HG03045 (cell line): ENCODE measurements around the gene HCN1.
"Not testable (repeated sequence)": the region's sequence is repeated elsewhere in the genome, so short reads cannot be mapped to it uniquely, and the experiment has no call there.

Experiments
- ATAC-seq: cut with Tn5 transposase; IDR thresholded peaks from one replicate; pipeline ENCODE4 v1.9.1; 2021; ENCODE audit warnings: mild to moderate bottlenecking, moderate library complexity; ENCODE audit not compliant: unreplicated experiment

The HCN1 gene

GRCh38 chr5:45437752-45438151, 258.4 kb downstream of the HCN1 start:
- ATAC-seq = no peak

GRCh38 chr5:45417285-45417998, 278.7 kb downstream of the HCN1 start:
- no peak for ATAC-seq

- ATAC-seq = no peak
These were observed 281.3 kb downstream of the HCN1 start for GRCh38 chr5:45414620-45415573.

GRCh38 chr5:45411971-45412612, 284.1 kb downstream of the HCN1 start:
- no peak for ATAC-seq

- ATAC-seq = no peak
These were observed 285.7 kb downstream of the HCN1 start for GRCh38 chr5:45410304-45410995.

- ATAC-seq = no peak
These were observed 288.1 kb downstream of the HCN1 start for GRCh38 chr5:45408067-45408466.

- ATAC-seq = no peak
These were observed 293.2 kb downstream of the HCN1 start for GRCh38 chr5:45402804-45403455.

- ATAC-seq = no peak
These were observed 297.1 kb downstream of the HCN1 start for GRCh38 chr5:45399041-45399440.

GRCh38 chr5:45385321-45386058, 310.7 kb downstream of the HCN1 start:
- ATAC-seq = no peak

GRCh38 chr5:45383985-45384384, 312.2 kb downstream of the HCN1 start:
- no peak for ATAC-seq

- no peak for ATAC-seq
These were observed 313.6 kb downstream of the HCN1 start for GRCh38 chr5:45382583-45382982.

- no peak for ATAC-seq
These were observed 319.8 kb downstream of the HCN1 start for GRCh38 chr5:45376417-45376816.

- no peak for ATAC-seq
These were observed 323.6 kb downstream of the HCN1 start for GRCh38 chr5:45372629-45373028.

- ATAC-seq = not testable (repeated sequence)
These were observed 324.8 kb downstream of the HCN1 start for GRCh38 chr5:45371423-45371822.

- ATAC-seq = no peak
These were observed 340.8 kb downstream of the HCN1 start for GRCh38 chr5:45355189-45355992.

GRCh38 chr5:45336464-45336863, 359.7 kb downstream of the HCN1 start:
- no peak for ATAC-seq

- no peak for ATAC-seq
These were observed 360.2 kb downstream of the HCN1 start for GRCh38 chr5:45335978-45336377.

- no peak for ATAC-seq
These were observed 360.8 kb downstream of the HCN1 start for GRCh38 chr5:45335346-45335745.

- no peak for ATAC-seq
These were observed 361.2 kb downstream of the HCN1 start for GRCh38 chr5:45334939-45335338.
